NCI-H1436 treated with DMSO at 0.1 percent for 48 hours (cell line): ENCODE measurements around the gene PPA2.
"Not testable (repeated sequence)": the region's sequence is repeated elsewhere in the genome, so short reads cannot be mapped to it uniquely, and the experiment has no call there.

Experiments
- DNase-seq: peaks from one replicate; lab custom pipeline; 2025; lab: John Stamatoyannopoulos, UW

PPA2 gene

DNA sequence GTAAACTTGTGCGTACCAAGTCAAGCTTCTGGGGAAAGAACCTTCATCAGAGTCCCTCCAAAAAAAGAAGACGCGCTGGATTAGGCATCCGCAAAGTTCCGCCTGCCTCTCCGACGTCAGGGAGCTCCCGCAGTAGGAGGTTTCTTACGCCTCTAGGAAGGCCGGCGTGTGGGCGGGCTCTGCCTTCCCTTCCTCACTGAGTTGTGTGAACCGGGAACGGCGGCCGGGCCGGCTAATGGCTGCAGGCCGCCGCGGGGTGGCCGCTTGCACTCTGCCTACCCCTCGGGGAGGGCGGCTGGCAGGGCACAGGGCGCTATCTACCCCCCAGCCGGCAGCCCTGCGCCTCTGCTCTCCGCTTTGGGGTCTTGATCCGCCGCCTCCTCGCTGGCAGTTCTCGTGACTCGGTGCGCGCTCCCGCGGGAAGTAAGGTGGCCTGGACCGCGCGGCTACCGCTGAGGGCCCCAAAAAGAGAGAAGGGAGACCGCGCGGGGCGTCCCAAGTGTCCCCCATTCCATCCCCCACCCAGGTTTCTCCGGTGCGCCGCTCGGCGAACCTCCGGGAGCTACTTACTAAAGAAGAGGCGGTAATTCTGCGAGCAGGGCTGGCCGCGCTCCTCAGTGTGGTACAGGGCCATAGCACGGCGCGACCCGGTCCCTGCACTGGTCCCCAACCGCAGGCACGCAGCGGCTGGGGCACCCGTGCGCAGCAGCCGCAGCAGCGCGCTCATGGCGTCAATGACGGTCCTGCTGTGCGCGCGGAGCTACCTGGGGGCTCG lies at the start of gene PPA2:
PPA2 (minus strand) TSS at position 739 of the 775 bp plus-strand sequence; CDS start at position 727, 12 bp downstream.
- peak; percentile 7 for DNase-seq

DNA sequence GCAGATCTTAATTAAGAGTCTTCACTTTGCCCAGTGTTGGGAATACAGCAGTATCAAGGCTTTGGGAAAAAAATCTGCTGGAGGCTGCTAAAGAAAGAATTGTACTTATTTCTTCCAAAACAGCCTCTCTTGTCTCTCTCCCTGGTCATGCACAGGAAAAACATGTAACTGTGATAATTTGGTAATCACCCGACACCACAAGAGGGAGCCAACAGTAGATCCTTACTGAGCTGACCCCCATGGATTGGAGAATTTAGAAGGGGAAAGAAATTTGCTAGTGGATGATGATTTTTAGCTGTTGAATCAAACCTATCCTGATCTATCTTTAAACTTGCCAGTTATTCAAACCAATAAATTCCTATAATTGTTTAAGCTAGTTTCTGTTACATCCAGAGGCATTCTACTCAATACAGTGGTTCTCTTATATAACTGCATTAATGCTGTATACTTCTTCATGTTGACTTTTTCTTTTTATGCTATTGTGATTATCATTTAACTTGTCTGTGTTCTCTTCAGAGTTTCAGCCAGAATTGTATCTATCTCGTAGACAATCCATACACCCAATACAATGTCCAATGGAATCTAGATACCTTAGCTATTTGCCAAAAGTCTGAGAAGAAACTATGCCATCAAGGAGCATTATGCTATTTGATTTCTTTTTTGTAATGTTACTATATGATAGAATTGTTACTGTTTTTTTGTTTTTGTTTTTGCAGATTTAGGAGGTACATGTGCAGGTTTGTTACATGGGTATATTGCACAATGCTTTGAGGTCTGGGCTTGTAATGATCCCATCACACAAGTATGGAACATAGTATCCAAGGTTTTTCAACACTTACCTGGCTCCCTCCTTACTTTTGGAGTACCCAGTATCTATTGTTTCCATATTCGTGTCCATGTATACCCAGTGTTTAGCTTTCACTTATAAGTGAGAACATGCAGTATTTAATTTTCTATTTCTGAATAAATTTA lies 47.2 kb upstream of the PPA2 start:
- no peak for DNase-seq

DNA sequence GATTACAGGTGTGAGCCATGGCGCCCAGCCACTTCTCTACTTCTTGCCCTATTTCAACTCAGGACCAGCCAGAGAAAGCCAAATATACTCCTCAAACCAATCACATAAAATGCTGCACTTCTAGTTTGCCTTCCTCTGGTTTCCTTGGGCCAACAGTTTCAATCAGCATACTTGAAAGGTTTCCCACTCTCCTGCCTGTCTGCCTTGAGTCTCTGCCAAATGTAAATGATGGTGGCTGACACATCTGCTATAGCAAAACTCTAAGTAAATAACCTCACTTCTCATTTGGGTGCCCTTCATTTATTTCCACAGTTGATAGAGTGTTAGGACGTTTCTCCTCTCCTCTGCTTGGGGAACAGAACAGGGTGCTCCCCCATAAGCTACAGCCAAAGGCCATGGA lies 36.4 kb upstream of the PPA2 start:
- no peak for DNase-seq

DNA sequence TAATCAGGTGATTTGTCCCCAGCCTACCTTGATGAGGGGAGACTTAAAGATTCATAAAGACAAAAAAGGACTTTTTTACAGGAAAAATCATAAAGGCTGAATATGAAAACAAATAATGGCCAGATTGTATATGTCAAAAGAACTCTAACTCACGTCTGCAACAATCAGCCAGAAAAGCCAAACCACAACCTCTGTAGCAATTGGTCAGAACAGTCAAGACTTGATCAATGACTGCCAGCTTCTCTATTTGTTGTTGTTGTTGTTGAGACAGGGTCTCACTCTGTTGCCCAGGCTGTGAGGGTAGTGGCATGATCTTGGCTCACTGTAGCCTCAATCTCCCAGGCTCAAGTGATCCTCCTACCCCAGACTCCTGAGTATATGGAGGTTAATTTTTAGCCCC lies 35.9 kb upstream of the PPA2 start:
- no peak for DNase-seq

DNA sequence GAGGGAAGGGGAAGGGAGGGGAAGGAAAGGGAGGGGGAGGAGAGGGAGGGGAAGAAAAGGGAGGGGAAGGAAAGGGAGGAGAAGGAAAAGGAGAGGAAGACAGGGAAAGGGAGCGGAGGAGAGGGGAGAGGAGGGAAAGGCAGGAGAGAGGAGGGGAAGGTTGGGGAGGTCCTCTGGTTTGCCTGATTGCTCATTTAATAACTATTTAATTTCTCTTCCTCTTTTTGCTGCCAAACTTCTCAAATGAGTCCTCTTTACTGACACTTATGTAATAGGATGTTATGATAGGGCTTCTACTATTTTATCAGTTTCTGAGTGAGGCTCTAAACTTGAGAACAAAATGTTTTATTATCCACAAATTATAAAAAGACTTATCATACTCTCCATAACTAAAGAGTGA lies 35.4 kb upstream of the PPA2 start:
- no peak for DNase-seq

DNA sequence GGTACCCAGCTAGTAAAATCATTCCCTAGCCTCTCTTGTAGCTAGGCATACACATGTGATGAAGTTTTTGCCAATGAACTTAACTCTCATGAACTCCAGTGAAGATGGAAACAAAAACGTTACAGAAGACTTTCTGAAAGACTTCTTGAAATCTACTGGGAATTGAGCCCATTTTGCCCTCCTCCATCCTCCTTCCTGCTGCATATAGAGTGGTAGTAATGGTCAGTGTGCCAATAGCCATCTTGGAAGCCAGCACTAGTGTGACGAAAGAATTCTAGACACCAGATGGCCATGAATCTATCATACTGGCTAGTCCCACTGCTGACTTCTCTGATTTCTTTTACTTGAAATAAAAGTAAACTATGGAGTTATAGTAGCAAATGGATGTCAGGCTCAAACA lies 30.9 kb upstream of the PPA2 start:
- no peak for DNase-seq

DNA sequence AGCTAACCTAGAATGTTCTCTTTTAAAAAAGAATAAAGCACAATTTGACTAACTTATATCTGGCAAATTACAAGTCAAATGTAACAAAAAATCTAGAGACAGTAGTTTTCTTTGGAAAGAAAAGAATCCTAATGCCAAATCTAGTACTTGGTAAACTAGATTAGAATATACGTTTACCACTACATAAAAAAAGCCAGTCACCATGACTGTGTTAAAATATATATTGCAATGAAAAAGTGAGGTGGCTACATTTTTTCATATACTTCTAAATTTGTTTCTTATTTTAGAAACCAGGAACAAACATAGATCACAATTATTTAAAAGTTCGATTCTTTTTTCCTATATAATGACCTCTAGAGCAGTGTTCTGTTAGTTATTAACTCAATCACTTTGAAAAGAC lies 29.6 kb upstream of the PPA2 start:
- no peak for DNase-seq

DNA sequence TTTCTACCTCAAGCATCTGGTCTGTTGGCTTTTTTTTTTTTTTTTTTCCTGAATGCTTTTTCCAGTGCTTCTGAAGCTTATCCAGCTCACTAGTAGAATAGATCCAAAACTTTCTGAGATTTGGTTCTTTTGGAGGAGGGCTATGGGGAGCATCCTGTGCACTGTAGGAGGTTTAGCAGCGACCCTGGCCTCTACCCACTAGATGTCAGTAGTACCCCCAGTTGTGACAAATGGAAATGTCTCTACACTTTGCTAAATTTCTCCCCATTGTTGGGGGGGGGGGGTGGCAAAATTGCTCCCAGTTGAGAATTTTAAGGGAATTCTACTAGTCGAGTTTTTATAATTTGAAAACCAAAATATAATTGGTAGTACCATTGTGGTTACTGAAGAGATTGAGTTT lies 23.0 kb upstream of the PPA2 start:
- DNase-seq, result no peak

DNA sequence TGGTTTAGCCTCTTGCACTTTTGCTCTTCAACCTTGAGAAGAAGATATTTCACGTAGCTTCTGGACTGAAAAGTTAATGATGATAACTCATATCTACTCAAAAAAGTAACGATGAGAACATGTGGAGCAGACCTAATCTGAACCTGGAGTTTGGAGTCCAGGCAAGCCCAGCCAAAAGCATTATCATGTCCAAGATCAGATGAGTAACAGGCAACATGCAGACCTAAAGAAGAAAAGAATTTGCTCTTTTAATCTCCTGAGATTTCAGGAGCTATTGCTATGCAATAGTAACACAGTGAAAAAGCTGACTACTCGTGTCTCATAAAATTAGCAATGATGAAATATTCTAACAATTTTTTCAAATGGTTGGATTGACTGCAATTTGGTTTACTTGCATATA lies 21.8 kb upstream of the PPA2 start:
- no peak for DNase-seq

DNA sequence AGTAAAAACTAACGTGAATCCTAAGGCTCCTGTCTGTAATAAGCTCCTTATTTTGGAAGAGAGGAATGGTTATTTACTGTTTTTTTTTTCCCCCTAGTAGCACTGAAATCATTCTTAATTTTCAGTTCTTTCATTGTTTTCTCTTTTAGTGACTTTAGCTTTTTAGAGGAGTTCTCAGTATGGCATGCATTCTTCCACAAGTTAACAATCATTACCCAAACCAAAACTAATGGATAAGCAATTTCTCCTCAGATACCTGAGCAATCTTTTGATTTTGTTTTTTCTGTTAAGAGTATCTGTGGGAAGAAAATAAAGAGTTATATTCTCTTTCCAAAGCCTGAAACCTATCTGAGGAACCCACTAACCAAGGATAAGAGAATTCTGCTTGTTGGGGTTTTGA lies 16.7 kb upstream of the PPA2 start:
- no peak for DNase-seq

DNA sequence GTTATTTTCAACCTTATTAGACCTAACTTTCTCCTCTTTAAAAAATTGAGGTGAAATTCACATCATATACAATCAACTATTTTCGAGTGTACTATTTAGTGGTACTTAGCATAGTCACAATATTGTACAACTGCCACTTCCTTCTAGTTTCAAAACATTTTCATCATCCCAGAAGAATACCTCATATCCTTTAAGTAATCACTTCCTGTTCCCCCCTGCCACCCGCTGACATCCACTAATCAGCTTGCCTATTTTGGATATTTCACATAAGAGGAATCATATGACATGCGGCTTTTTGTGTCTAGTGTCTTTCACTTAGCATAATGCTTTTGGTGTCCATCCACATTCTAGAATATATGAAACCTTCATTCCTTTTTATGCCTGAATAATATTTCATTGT lies 10.0 kb upstream of the PPA2 start:
- DNase-seq, result no peak

DNA sequence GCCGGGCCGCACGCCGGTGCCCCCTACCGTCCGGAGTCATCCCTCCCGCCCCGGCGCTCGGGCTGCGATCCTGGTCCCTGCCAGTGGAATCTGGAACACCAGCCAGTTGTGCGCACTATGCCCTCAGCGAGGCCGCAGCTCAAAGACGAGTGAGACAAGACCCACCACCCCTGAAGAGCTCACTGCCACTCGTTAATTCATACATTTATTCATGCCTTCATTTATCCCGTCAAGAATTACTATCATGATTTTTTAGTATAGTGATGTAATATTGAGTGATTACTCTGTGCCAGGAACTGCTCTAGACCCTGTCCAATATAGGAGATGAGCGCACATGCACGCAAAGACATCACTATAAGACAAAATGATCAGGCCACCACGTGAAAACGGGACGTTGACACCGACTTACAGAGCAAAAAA lies 247 bp upstream of the PPA2 start:
- peak; percentile 14 for DNase-seq

DNA sequence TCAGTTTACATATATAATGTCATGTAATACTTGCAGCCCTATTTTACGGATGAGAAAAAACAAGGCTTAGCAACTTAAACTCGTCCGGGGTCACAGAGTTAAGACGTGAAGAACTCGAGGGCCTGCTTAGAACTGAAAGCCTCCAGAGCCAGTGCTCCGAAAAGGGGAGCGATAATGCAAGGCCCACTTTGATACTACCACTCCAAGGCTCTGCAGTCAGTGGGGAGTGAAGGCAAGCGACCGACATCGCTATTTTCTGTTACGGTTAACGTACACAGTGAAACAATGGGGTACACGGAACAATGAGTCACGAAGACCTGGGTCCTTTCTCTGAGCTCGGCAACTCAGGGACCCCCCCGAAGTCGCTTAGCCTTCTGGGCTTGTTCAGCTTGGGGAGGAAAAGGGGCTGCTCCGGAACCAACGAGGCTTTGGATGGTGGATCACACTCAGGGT lies 965 bp downstream of the PPA2 start:
- DNase-seq, result no peak

DNA sequence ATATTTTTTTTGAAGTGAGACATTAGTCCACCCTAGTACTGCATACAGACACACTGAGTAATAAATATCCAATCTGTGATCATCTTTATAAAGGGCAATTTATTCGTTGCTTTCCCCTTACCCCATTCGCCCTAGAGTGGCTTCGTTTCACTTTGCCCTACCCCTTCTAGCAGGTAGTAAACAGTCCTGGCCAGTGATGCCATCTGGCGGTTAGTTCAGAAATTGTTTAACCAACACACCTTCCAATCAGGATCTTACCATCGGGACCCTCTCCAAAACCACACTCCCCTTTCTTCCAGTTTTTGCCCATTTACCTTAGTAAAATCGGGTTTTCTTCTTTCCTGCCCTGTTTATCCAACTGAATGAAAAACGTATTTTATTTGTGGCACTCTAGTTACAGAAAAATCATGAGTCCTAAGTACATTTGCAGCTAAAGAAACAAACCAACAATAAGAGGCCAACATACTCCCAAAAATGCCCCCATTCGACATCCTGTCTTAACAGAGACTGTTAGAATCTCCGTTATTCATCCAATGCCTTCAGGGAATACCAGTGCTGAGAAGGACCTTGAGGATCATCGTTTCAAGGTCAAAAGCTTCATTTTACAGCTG lies 2.2 kb downstream of the PPA2 start:
- DNase-seq, result peak; percentile 50

DNA sequence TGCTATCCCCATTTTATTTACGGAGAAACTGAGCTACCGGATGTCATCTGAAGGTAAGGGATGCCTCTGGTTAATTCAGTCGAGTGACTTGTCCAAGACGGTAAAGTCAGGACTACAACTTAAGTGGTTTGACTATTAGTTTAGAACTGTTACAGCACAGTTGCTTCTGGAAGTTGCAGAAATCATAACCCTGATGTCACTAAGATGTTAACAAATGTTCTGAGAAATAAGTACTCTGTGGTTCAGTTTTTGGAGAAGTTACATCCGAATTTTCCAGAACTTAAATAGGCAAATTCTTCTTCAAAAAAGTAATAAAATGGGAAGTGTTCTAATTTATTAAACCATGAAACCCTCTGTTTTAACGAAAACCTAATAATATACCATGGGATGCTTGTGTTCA lies 3.1 kb downstream of the PPA2 start:
- no peak for DNase-seq

DNA sequence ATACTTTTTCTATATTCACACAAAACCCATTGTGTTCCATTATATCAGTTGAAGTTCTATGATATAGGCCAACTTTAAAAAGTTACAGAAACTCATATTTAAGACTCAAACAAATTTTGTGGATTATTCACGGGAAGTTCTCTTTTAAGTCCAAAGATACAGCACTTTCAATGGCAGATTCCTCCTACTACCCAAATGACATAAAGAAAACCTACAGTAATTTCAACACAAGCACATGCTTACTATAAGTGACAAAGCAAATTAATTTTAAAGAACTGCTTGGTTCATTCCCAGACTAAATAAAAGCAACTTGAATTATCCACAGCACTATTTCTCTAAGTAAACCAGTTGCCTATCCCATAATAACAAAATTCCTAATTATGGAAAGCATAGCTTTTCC lies 4.1 kb downstream of the PPA2 start:
- DNase-seq, result no peak

DNA sequence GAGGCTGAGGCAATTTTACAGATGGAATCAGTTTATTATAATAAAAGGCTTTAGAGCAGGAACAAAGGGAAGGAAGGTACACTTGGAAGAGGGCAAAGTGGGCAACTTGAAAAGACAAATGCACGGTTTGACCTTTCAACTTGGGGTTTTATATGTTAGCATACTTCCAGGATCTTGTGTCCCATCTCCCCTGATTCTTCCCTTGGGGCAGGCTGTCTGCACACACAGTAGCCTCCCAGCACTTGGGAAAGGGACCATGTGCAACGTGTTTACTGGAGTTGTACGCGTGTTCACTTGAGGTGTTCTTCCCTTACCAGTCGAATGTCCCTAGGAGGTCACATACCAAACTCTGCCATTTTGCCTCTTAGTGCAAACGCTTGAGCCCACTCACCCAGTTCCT lies 7.3 kb downstream of the PPA2 start:
- no peak for DNase-seq

DNA sequence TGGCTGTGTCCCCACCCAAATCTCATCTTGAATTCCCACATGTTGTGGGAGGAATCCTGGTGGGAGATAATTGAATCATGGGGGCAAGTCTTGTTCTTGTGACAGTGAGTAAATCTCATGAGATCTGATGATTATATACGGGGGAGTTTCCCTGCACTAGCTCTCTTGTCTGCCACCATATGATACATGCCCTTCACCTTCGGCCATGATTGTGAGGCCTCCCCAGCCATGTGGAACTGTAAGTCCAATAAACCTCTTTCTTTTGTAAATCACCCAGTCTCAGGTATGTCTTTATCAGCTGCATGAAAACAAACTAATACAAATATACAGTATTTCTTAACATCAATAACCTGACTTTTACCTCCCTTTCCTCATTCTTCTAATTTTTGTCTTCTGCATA lies 9.3 kb downstream of the PPA2 start:
- DNase-seq, result not testable (repeated sequence)

DNA sequence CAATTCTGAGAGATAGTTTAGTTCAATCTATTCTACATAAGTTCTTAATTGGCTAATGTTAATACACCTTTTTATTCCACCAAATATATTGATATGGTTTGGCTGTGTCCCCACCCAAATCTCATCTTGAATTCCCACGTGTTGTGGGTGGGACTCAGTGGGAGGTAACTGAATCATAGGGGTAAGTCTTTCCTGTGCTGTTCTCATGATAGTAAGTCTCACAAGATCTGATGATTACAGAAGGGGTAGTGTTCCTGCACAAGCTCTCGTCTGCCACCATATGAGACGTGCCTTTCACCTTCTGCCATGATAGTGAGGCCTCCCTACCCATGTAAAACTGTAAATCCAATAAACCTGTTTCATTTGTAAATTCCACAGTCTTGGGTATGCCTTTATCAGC lies 11.3 kb downstream of the PPA2 start:
- no peak for DNase-seq

DNA sequence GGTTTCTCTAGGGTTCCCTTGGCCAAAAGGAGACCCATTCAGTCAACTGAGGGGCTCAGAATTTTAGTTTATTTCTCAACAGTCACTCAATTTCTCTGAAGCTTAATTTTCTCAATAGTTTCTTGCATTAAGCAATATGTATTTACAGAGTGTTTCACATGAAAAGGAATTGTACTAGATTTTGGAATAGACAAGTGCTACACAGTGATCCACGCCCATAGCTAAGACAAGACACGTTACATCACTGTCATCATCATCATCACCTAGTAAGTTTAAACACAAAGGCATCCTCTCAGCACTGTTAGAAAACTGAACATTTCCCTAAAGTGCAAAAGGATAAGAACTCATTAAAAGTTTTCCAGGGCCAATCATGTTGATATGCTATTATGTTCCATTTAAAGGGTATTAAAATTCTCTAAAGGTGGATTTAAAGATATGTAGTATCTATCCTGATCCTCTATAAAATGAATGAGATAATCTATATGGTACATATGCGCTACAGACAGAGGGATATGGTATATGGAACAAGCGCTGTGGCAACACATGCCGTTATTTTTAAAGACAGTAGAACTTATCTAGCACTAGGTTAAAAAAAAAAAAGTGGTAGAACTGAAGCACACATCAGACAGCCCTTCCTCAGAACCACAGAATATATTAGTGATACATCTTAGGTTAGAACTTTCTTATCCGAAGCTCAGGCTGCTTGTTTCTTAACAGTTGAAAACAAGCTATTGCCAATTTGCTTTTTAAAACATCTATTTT lies 12.1 kb downstream of the PPA2 start:
- DNase-seq, result no peak

DNA sequence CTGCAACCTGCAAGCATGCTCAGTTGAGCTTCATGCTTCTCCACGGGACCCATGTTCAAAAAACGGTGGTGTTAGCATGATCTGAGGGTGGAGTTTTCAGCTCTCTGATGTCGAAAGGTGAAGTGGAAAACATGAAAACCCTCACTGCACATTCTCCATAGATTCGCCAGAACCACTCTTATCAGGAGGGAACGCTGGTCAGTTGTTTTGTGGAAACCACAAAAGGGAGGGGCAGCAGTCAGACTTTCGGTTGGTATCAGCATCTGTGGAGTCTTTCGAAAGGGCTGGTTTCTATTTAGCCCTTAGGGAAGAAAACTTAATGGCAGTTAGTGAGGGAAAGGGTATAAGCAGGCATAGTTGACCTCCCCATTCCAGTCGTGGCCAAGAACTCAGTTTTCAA lies 12.6 kb downstream of the PPA2 start:
- DNase-seq, result no peak

DNA sequence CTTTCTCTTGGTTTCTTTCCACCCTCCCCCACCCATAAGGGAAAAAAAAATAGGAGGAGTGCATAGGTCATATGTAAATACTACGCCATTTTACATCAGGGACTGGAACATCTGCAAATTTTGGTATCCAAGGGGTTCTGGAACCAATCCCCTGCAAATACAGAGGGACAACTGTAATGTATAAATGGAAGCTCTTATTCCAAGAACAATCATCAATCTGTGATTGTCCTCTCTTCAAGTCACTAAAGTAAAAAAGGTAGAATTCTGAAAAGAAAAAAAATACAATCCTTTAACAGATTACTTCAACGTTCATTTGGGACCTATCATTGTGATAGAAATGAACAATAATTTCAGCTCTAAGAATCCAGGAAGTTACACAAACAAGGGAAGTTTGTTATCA lies 13.6 kb downstream of the PPA2 start:
- DNase-seq, result no peak
